NCI-H748 treated with DMSO at 0.1 percent for 48 hours (cell line): ENCODE data around the gene CEP295NL.

Experiments used
- DNase-seq: peaks from one replicate; lab custom pipeline; 2025; lab: John Stamatoyannopoulos, UW

Gene CEP295NL

DNA sequence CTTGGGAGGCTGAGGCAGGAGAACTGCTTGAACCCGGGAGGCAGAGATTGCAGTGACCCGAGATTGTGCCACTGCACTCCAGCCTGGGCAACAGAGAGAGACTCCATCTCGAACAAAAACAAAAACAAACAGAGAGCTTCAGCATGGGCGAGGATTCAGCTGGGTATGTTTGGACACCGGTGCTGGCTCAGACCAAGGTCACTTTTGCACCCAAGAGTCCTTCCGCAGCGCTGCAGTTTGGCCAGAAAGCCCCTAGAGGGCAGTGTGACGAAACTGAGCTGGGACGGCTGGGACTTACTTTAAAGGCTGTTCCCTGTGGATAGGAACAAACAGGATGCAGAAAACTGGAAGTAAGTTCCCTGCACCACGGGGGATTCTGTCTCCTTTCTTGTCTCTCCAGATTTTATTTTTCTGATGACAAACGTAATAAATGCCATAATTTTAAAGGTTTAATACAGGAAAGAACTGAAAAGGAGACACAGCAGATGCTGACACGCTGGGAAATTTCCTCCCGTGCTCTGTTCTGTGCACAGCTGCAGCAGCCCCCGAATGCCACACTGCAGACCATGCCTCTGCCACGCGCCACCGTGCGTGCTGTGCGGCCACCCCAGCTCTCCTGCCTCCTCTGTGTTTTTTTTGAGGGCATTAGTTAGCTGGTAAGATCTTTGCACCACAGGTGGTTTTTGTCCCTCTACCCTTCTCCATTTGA is 37.2 kb downstream of the CEP295NL start:
- peak; percentile 49 for DNase-seq

DNA sequence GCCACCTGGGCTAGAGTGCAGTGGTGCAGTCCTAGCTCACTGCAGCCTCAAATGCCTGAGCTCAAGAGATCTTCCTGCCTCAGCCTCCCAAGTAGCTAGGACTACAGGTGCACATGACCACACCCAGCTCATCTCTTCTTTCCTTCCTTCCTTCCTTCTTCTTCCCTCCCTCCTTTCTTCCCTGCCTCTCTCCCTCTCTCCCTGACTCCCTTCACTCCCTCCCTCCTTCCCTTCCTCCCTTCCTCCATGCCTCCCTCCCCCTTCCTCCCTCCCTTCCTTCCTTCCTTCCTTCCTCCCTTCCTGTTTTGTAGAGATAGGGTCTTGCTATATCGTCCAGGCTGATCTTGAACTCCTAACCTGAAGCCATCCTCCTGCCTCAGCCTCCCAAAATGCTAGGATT is 38.9 kb downstream of the CEP295NL start:
- no peak for DNase-seq

DNA sequence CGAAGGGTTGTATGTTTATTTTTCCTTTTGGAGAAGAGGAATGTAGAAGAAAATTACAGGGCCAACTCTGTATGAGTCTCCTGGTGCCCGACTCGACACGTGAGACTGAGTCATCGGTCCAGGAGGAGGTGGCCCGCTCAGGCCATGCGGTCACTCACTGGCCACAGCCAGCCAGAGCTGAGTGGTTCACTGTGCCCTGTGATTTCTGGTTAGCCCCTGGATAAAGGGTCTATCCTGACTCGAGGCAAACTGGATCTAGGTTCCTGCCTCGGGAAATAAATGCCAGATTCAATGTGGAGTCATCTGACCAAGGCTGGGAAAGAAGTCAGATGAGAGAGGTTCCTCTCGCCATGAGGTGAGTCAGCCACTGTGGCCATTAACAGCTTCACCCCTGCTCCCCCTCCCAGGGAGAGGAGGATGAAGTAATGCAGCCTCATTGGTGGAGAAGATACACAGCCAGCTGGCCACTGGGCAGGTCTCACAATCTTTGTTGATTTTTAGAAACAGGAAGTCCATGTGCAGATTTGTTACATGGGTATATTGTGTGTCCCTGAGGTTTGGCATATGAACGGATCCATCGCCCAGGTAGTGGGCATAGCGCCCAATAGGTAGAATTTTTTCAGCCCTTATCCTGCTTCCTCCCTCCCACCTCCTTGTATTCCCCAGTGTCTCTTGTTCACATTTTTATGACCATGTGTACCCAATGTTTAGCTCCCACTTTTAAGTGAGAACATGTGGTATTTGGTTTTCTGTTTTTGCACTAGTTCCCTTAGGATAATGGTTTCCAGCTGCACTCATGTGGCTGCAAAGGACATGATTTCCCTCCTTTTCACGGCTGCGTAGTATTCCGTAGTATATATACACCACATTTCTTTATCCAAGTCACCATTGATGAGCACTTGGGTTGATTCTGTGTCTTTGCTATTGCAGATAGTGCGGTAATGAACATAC is 40.7 kb downstream of the CEP295NL start:
- no peak for DNase-seq

DNA sequence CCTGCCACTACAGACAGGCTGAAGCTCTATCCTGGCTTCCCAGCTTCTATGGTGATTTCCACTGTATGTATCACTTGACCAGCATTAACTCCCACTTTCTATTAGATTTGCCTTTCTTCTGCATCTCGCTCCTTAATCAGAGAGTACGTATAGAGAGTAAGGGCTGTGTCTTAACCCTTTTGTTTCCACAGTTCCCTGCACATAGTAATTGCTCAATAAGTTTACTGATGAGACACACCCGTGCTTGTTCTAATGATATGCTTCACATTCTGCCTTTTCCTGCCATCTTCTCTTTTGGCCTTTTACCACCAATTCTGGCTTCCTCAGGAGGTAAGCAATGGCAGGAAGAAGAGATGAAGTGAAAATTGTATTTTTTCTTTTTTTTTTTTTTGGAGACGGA is 41.8 kb downstream of the CEP295NL start:
- DNase-seq, result no peak

DNA sequence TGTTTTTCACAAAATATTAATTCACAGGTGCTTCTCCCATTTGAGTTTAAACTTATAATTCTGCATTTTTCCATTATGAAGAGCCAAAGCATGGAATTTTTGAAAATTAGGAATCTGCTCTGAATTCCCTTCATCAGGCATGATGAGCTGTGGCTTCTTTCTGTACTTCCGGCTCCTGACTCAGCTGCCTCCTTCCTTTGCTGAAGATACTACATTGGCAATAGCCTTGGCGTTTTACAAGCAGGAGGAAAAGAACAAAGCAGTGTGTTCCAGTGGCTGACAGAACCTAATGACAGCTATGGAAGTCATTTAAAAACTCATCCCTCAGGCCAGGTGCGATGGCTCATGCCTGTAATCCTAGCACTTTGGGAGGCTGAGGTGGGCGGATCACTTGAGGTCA is 44.0 kb downstream of the CEP295NL start:
- DNase-seq, result no peak

DNA sequence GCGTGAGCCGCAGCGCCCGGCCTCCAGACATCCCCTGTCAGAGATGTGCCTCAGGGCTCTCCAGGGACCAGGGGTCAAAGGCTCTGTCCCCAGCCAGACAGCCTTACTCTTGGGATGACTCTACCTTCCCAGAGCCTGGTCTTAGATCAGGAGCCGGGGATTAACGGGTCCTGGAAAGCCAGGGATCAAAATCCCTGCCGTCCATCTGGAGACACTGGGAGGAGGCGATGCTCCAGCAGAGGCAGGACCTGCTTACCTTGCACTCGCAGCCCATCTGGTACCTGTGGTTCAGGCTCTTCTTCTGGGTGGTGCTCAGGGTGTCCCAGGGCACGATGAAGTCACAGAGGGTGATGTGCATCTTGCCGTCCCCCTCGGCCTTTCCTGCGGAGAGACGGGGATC is 45.7 kb downstream of the CEP295NL start:
- DNase-seq, result no peak

DNA sequence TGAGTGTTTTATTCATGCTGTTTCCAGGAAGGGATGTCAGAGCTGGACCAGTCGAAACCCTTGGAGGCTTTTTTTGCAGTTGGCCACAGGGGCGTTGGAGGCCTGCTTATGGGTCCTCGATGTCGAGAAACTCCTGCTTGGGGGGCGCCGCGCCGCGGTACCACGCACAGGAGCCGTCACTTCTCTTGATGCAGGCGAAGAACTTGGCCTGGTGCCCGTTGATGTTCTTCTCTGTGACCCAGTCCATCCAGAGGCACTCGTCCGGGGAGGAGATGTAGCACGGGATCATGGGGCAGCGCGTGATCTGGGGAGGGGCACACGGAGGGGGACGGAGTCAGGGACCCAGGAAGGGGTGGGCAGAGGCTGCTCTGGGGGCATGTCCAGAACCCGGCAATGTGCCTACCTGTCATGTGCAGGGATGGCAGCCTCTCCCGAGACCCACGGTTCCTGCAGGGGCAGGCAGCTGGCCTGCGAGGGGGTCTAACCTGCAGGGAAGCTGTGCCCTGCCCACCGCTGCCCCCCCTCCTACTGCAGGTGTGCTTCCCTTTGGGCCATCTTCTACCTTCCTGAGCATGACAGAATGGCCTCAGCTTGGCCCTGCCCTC is 47.3 kb downstream of the CEP295NL start:
- no peak for DNase-seq

DNA sequence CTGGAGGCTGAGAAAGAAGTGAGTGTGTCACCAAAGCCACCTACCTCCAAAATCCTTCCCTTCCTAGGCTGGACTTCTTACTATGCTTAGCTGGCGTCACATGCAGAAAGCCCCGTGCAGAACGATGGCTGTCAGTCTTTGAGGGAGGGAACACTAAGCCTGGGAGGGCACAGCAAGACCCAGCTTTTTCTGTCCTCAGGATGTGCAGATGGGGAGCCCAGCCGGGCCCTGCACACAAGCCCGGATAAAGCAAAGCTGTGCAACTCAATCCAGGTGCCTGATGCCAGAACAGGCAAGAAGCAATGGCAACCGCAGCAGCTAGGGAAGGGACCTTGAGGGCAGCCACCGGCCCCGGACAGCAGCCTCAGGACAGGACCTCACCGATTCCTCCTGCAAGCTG is 48.5 kb downstream of the CEP295NL start:
- no peak for DNase-seq

DNA sequence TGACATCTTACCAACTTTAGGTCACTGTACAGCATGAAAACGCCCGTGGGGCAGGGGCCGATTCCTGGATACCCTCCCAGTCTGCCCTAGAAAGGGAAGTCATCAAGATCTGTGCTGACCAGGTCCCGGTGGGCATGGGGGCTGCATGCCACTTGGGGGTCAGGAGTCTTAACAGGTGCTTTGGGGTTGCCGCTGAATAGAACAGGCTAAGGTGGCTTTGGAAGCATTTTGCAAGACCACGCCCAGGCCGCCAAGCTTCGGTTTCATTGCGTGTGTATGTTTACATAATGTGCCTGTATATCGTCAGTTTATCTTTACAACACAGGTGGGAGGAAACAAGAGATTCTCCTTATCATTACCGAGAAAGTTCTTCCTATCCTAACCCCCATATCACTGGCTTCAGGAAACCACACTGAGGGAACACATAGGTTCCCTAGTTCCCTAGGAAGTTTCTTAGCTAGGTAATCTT is 49.0 kb downstream of the CEP295NL start:
- DNase-seq, result no peak

DNA sequence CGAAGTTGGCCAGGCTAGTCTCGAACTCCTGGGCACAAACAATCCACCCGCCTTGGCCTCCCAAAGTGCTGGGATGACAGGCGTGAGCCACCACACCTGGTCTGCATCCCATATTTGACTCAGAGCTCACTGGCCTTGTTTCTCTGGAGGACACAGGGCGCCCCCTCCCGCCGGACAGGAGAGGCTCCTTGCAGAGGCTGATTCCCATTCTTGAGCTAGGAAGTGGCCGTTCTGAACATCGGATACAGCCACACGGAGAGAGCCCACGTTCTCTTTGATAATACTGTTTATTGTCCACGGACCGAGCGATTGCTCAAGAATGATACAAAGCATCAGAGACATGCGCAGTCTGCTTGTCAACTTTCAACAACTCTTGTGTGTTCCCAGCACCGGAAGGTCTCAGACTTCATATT is 50.3 kb downstream of the CEP295NL start:
- no peak for DNase-seq

DNA sequence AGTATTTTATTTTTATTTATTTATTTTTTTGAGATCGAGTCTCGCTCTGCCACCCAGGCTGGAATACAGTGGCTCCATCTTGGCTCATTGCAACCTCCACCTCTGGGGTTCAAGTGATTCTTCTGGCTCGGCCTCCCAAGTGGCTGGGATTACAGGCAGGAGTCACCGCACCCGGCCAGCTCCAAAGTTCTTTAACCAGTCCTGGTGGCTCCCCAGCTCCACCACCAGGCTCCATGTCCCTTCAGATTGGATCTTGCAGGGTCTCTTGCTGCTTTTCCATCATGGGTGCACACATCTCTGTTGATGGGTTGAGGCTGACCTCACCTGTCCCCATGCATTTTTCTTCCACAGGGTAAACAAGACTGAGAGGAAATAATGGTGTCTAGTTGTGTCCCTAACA is 54.0 kb downstream of the CEP295NL start:
- no peak for DNase-seq

DNA sequence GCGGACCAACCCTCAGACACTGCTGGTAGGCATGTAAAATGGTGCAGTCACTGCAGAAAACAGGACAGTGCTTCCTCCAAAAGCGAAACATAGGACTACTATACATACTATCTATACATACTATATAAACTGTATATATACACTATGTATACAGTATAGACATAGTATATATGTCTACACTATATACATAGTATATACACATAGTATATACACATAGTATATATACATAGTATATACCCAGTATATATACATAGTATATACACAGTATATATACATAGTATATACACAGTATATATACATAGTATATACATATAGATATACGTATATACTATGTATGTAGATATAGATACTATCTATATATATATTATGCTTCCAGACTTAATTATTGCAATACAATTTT is 55.9 kb downstream of the CEP295NL start:
- DNase-seq, result no peak

DNA sequence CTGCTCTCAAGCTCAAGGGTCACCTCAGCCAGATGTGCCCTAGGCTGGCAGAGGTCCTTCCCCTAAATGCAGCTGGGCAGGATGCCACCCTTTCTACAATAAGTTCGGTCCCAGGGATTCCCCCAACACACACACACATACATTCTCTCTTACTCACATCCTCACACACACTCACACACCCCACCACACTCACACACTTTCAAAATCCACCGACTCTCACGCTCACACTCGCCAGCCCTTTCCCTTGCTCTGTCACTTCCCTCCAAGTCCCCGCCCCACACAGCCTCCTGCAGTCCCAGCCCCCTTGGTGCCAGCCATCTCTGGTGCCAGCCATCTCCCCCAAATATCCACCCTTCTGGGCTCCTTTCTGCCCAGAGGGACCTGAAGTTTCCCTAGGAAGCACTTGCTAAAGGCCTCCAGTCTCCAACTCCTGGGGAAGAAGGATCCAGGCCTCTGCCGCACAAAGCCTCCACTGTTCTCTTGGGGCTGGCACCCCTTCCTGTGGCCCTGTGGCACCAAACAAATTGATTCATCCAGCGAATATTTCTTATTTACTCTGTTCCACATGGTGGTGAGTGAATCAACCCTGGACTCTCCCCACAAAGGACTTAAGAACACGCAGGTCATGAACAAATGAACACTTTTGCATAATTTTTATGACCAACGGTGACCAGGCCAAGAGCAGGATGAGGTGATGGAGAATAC is 58.5 kb downstream of the CEP295NL start:
- DNase-seq, result no peak

DNA sequence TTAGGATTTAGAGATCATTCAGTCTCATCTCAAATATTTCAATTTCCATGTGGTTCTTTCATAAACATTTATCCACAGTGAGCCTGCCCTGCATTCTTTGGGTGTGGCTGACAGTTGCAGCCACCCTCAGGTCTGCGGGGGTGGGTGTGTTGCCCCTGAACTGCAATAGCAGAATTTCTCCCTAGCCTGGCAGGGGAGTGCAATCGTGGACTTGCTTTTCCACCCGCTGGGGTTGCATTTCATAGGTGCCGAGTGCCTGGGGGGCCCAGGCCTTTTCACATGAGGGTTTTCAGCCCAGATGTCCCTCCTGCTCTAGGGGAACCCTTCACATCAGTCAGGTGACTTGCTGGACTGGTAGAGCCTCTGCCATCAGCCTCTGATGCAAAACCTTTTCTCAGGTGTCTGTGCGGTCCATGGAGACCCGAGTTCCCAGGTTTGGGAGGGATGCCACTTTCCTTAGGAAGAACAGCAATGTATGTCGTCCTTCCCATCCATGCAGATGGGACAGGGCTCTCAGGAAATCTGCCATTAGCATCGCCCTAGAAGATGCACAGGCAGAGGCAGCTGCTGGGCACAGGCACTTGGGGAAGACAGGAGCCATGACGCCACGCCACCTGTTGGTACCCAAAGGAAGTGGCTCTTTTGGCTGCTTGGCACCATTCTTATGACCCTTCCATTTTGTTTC is 60.0 kb downstream of the CEP295NL start:
- DNase-seq, result peak; percentile 25

DNA sequence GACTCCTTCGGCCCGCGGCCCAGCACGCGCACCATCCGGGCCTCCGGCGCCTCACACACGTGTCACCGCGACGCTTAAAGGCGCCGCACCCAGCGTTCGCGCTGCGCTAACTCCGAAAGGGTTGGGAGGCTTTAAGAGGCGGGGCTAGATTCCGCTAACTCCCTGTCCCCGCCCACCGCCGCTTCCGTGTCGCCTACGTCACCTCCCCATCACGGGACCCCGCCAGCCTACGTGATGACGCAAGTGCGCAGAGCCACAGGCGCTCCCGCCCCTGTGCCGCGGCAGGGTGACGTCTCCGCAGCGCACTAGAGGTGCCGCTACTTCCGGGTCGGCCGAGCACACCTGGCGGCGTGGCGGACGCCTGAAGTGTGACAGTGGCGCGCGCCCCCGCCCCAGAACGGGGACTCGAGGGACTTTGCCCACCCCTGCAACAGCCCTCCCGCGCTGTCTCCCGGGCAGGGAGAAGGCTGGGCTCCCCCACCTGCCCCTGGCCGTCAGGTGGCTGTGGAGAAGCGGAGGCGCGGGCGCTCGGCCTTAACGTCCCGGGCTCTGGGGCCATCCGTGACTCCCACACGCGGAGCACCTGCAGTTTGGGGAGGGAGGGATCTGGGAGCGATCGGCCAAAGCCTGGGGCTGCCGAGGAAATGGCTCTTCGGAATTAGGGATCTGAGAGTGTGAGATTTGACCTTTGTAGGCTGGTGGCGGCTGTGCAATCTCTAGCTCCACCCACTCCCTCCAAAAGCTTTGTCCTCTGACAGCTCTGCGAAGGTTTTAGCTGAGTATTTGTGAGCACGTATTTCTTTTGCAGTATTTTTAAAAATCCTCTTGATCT is 62.0 kb downstream of the CEP295NL start, which contains the start of gene USP36:
Gene USP36, minus strand, starts transcription at position 35 of the 832 bp plus-strand sequence. CDS start 4,451 bp downstream, outside the sequence.
- peak; percentile 84 for DNase-seq
